ENCODE measurements around the gene PSTPIP1.

- TF ChIP-seq CTCF (IDR thresholded peaks at IDR 0.05; ENCODE audit: low read depth, low read length): no peak
- TF ChIP-seq EZH2phosphoT487 (IDR thresholded peaks at IDR 0.05; ENCODE audit: low read depth): no peak
Measured at GRCh38 chr15:77039217-77039533, 44.2 kb downstream of the PSTPIP1 start.
